AG08396 (cell line): Measurements from ENCODE around the gene TMEM107.
A peak's percentile ranks its signal among the peaks of the same experiment; 100 is the strongest.
"Not testable (repeated sequence)": the region's sequence is repeated elsewhere in the genome, so short reads cannot be mapped to it uniquely, and the experiment has no call there.

Experiments
- DNase-seq: peaks from one replicate; pipeline ENCODE4 v3.0.0; 2012; ENCODE audit warnings: low spot score, mixed read lengths

Gene TMEM107

DNA sequence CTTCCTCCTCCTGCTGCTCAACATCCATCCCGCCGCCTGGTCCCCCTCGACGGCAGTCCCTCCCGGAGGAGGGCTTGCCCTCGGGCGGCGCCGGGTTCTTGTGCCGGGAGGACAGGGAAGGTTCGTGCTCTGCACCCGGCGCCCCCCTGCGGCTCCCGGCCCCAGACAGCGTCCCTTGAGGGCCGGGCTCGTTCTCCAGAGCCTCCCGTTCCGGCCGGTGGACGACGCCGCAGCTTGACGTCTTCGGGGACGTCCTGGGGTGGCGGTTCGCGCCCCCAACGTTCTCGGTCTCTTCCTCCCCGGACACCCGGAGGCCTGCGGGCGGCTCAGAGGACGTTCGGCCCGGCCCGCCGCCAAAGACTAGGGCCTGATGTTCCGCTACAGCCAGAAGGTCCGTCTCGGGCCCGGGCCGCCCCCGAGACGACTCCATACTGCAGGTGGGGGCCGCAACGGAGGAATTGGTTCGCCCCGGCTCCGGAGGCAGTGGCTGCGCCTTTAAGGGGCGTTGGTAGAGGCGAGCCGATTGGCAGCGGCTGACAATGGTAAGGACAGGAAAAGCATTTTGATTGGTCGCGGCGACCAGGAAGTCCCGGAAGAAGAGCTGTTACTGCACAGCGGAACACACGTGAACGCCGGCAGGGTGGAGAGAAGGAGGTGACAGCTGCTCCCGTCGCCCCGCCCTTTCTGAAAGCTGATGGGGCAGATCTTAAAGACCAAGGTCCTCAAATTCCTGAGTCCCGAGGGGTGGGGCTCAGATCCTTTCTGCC lies 13.7 kb upstream of the TMEM107 start, which contains the start of gene BORCS6:
TSS of gene BORCS6 (minus strand) at position 470 of the 767 bp plus-strand sequence. CDS start at position 430, 40 bp downstream.
- DNase-seq: peak; percentile 94

DNA sequence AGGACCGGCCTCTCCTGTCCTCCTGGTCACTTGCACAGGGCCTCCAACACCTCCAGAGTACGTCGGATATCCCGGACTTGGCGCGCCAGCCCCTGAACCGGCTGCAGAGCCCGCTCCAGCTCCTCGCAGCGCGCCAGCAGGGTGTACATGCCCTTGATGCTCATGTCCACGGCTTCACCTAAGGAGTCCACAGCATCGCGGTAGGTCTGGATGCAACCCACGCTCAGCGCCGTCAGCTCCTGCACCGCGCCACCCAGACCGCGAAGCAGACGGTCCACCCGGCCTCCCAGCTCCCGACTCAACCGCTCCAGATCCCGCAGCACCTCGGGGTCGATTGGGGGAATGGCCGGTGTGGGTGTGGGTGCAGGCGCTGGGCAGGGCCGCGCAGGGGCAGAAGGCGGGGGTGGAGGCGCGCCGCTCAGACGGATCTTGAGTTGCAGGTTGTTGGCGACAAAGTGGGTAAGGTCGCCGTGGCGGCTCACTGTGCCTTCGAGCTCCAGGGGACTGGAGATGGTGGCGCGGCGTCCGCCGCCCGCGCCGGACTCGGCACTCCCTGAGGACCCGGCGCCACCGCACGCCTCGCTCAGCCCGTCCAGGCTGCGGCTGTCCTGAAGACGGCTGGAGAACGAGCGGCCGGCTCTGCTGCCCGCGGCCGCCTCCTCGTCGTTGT lies 13.0 kb upstream of the TMEM107 start:
- no peak for DNase-seq

DNA sequence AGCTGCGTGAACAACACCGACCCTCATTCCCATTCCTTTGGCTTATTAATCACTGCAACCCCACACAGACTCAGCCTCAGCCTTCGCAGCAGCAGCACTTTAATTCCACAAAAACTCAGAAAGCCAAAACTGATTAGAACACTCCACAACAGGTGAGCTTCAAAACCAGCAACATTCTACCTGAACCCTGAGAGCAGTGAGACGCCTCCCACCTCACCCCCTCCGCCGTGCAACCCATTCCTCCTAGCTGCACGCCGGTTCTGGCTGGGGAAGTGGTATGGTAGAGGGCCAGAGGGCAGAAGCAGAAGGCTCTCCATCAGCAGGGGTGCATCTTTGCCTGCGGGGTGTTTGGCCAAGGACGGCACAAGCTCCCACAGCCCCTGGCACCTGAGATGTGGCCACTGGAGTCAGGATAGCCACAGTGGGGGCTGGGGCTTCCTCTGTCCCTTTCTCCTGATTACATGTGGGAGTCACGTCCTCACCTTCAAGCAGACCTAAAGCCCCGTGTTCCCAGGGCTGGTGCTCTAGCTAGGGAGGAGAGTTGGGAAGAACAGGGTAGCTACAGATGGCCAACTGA lies 12.2 kb upstream of the TMEM107 start:
- no peak for DNase-seq

DNA sequence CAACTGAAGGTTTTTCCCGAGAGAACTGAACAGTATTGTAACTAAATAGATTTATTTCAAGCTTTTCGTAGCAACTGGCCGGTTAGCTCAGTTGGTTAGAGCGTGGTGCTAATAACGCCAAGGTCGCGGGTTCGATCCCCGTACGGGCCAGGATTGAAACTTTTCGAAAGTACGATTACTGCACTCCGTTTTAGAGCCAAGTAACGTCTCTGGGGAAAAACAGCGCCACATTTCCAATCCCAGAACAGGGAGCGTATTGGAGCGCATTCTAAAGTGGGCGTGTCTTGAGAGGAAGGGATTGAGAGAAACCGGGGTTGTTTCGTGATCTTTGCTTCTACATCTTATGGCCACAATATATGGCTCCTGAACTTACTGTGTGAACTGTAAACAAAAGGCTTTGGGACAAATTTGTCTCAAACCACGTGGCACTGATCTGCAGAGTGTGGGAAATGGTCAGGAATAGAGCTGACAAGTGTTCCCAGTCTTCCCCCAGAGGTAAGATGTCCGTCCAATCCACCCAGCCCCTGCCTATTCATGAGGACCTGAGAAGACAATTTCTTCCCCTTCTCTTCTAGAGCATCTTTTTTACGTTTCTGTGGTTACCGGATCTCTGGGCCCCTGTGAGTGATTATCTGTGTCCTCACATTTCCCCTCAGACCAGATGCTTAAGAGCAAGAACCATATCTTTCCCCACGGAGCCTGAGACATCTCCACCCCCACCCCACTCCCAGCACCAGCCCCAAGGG lies 11.5 kb upstream of the TMEM107 start:
- DNase-seq: peak; percentile 90

DNA sequence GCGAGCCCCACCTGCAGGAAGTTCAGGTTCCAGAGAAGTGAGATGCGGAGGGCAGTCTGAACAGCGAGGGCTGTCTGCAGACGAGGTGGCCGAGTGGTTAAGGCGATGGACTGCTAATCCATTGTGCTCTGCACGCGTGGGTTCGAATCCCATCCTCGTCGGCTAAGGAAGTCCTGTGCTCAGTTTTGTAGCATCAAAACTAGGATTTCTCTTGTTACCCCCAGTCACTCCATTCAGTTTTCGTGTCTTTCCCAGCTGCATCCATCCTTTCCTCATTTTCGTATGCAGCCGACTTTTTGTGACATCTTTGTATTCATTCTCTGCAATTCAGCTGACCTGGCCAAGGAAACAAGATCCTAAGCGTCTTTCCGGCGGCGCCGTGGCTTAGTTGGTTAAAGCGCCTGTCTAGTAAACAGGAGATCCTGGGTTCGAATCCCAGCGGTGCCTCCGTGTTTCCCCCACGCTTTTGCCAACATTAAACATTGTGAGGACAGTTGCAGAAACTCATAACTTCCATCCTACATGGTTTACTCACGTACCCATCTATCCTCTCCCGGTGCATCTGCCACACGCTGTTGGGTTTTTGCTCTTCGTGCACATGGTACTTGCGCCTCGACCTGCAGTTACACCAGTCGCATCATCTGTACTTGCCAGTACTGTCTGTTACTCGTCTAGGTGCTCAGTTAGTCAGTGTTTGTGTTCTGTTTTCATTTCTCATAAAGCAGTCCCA lies 10.8 kb upstream of the TMEM107 start:
- peak; percentile 72 for DNase-seq

DNA sequence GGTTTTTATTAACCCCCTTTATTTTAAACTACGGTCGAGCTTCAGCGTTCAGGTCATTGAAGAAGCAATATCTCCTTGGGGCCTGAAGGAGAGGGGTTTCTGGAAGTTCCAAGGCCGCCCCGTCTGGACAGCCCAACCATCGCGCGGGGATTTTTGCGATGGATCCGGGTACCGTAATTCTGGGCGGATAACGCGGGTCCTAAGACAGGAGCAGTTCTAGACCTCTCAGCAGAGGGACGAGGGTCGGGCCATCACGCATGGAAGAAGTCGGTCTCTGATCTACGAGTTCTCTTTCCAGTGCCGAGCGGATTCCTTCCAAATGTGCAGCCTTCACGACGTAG lies 10.2 kb upstream of the TMEM107 start:
- no peak for DNase-seq

DNA sequence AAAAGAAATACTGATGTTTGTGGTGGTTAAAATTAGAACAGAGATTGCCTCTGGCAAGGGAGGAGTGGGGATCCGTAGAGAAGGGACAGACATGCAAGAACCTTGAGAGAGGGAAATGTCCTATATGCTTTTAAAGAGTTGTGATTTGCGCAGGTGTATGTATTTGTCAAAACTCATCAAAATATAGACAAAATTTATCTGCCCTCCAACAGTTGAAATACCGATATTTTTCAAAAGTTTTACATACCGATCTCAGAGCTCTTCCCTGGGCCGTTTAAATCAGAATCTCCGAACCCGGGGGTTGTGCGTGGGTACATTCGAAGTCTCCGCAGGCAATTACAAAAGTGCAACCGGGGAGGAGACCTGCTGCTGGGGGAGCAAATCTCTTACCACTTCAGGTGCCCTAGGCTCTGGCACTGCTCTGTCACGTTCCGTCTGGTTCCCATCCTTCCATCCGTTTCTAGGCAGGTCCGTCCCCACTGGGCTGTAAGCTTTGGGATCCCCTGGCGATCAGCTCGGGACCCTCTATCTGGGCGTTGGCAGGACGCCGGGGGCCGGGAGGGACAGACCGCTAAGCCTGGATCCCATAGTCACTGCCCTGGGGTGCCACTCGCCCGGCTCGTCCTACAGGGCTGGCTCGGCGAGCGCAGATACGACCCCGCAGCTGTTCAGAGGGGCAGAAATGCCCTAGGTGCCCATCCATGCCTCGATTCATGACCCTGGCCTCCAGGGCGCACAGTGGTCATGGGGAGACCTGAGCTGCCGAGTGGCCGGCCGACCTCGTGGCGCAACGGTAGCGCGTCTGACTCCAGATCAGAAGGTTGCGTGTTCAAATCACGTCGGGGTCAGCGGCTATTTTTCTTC lies 9.6 kb upstream of the TMEM107 start:
- peak; percentile 69 for DNase-seq

DNA sequence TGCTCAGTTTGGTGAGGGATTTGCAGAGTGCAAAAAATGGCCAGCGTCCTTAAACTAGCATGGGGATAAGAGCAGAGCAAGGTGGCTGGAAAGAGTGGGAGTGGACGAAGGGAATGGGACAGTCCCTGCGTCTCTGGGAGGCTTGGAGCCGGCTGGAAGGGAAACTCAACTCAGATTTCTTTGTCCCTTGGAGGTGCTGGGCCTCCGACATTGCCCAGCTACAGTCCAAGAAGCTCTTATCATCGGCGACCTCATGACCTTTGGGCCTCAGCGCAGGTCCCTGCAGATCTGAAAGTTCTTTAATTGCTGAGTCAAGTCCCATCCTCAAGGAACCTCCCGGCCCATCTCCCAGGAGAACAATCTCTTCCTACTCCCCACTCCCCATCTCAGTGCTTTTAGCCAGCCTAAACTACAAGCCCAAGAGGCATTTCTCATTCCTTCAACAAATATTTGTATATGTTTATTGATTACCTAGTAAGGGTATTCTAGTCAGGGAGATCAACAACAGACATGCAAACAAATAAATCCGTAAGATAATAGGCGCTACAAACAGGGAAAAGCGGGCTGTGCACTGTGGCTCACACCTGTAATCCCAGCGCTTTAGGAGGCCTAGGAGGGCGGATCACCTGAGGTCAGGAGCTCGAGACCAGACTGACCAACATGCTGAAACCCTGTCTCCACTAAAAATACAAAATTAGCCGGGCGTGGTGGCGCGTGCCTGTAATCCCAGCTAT lies 985 bp upstream of the TMEM107 start:
- no peak for DNase-seq

DNA sequence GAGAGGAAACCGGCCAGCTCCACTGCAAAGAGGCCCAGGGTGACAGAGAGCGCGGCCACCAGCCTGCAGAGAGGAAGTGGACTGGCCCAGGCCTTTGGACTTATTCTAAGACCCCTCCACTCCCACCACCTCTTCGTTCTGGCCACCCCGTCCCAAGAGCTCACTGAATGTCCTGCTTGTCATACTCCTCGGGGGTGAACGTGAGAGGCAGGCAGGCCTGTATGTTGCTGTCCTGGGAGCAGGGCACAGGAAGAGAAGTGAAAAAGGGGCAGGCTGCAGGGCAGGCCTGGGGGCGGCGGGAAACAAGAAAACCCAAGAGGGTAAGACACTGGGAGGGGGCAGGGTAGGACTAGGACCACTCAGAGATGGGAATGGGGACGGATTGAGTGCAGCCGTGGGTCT lies 384 bp downstream of the TMEM107 start:
- no peak for DNase-seq

DNA sequence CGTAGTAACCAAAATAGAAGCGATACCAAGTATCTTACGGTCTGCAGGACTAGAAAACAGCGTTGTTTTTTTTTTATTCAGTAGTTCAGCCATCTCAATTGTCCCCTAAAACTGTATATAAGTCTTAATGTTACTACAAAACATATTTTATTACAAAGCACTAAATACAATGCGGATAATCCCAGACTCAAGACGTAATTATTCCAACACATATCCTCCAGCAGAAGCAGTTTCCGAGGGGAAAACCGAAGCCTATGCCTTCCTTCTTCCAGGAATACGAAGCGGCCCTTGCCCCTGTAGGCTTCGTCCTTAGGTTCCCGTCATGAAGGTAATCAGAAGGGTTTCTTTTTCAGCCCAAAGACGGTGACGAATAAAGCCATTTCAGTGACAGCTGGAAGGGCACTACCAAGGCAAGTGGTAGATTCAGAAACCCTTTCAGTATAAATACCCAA lies 2.3 kb downstream of the TMEM107 start:
- DNase-seq: no peak

DNA sequence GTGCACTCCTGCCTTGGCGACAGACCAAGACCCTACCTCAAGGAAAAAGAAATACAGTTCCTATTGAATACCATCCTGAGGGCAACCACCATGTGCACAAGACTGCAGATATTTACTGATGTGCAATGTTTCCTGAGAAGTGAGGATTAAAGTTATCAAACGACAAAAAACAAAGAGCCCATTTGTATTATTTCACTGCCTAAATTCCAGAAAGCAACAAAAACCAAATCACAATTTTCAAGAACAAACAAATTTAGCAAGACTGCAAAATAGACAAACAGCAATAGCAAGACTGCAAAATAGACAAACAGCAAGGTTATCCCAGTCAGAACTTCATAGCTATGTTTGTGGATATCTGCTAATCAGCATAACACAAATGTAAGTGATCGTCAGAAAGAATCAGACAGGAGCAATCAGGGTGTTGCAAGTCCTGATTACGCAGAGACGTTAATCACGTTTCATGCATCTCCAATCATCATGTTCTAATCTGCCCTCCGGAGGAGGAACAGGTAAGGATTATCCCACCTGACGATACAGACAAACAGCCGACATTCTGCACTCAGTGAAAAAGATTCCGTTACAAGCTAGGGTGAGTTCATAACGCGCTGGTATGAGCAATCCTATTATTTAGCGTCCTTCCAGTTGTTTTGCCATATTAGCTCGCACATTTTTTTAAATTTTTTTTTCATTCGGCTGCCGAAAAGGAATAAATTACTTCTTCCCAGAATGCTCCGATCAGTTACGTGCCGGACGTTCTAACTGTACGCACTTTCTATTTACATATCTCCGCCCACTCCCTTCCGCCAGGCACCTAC lies 2.9 kb downstream of the TMEM107 start:
- DNase-seq: peak; percentile 84

DNA sequence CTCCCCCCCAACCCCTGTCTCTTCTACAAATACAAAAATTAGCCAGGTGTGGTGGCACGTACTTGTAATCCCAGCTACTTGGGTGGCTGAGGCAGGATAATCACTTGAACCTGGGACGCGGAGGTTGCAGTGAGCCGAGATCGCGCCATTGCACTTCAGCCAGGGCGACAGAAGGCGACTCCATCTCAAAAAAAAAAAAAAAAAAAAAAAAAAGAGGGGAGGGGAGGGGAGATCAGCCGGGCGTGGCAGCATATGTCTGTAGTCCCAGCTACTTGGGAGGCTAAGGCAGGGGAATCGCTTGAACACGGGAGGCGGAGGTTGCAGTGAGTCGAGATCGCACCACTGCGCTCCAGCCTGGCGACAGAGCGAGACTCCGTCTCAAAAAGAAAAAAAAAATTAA lies 6.0 kb downstream of the TMEM107 start:
- DNase-seq: not testable (repeated sequence)

DNA sequence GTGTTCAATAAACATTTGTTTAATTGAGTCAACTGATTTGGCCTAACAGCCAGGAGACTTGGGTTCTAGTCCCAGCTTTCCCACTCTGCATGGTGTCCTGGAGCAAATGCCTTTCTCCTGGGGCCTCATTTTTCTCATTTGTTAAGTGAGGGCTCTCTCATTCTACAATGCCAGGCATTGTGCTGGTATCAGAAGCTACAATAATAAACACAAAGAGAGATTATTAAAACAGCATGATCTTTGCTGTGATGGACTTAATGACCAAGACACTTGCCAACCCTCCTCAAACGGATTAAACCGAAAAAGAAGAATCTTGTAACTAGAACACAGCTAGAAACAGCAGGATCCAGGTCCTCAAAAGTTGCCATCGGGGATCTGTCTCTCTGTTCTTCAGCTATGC lies 8.7 kb downstream of the TMEM107 start:
- DNase-seq: no peak

DNA sequence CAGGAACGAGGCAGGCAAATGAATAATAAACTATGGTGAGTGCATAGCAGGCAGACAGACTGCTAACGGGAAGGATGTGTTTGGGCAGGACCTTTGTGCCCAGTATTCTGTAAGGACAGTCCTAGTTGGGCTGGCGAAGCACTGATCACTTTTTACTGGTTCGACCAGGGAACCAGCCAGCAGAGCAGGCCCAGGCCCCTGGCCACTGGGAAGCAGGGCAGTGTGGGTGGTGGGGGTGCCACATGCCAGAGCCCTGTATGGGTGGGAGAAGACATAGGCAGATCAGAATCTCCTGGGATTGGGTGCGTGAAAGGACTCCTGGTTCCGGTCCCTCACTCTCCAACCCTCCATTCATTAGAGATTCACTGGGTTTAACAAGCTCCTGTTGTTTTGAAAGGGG lies 9.4 kb downstream of the TMEM107 start:
- DNase-seq: no peak

DNA sequence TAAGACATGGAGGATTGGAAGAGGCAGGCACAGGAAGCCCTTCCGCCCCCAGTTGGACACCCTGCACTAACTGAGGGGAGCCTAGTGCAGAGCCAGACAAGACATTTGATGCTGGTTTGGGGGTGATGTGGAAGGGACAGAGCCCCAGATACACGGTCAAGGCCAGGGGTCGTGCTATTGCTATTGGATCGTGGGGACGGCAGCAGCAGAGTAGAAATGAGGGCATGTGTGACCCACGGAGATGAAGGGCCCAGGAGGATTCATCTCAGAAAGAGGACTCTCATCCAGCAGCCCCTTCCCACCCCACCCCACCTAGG lies 11.4 kb downstream of the TMEM107 start:
- no peak for DNase-seq

DNA sequence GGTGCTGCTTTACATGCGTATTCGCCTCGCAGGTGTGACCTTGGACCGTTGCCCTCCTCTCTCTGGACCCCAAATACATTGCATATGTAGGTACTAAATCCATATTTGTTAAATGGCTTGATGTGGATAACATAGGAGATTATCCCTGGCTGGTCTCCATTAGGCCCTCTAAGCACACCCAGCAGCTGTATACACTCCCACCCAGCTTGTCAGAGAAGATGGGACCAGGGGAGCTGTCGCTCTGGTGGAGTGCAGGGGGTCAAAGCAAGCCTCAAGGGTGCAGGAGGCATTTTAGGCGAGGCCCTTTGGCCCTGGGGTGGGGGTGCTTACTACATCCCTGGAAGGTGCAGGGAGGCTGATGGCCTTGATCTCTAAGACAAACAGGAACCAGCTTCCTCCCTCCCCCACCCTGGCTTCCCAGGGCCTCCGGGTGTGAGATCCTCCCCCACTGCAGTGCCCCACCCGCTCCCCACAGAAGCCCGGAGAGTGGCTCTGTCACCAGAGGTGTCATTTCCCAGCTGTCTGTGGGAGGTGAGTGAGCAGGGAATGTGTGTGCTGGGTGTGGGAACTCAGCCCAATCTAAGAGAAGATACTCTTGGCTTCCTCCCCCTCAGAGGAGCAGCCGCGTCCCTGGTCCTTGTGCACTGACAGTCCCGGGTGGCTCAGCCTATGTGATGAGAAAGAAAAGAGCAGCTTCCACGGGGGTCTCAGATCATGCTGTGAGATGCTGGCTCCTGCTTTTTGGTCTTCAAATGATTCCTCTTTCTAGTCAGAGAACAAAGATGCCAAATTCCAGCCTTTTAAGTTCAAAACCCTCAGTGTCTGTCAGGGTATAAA lies 12.0 kb downstream of the TMEM107 start:
- peak; percentile 55 for DNase-seq

DNA sequence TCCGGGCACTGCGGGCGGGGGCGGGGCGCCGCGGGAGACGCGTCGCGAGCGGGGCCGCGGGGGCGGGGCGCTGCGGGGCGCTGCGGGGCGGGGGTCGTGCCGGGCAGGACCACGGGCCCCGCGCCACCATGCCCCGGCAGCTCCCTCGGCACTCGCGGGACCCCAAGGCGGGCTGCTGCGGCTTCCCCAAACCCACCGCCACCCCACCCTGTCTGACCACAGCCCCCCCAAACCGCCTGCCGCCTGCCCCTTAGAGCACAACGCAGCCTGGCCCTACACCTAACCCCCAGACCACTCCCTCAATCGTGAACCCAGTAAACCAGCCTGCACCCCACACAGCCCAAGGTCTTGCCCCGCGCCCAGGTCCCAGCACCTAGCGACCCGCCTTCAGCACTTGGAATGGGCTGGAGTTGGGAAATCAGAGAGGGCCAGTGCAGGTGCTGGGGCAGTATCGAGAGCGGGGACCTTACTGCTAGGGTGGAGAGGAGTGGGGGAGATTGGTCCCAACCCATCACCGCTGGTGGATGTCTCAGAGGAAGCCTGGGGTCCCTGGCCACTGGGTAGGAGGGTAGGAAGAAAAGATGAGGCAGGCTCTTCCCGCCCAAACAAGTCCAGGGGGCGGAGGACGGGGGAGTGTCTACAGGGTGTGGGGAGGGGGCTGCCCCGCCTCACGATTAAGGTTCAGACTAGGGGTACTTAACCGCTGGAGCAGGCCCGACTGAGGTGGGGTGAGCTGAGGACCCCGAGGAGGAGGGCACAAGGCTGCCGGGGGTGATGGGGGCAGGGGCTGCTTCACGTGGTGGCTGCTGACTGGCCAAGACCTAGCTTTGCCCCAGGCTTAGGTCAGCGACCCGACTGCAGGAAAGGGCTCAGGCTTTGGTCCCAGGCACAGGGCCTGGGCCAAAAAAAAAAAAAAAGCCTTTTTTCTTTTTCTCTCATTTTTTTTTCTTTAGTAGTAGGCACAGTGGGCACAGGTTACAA lies 12.9 kb downstream of the TMEM107 start:
- DNase-seq: no peak
